Ishikawa (cell line): ENCODE measurements around the gene KIF17.

Experiments used
- CEBPB ChIP-seq: IDR thresholded peaks from 2 replicates; pipeline ENCODE4 v1.6.1; 2012
- CREB1 ChIP-seq: IDR thresholded peaks from 2 replicates; pipeline ENCODE4 v1.6.1; 2012; ENCODE audit warnings: low read depth
- EGR1 ChIP-seq: IDR thresholded peaks from 2 replicates; pipeline ENCODE4 v1.6.1; 2012
- EP300 ChIP-seq: IDR thresholded peaks from 2 replicates; pipeline ENCODE4 v1.6.1; 2012; ENCODE audit warnings: borderline replicate concordance
- FOXM1 ChIP-seq: IDR thresholded peaks from 2 replicates; pipeline ENCODE4 v1.6.1; 2012; ENCODE audit warnings: low read depth, borderline replicate concordance
- NFIC ChIP-seq: IDR thresholded peaks from 2 replicates; pipeline ENCODE4 v1.6.1; 2012
- RAD21 ChIP-seq: IDR thresholded peaks from 2 replicates; pipeline ENCODE4 v1.6.1; 2012; ENCODE audit warnings: low read depth
- REST ChIP-seq: IDR thresholded peaks from 2 replicates; pipeline ENCODE4 v1.6.1; 2012; ENCODE audit warnings: low read depth, mild to moderate bottlenecking
- TAF1 ChIP-seq: IDR thresholded peaks from 2 replicates; pipeline ENCODE4 v1.6.1; 2012; ENCODE audit warnings: low read depth, mild to moderate bottlenecking
- TCF12 ChIP-seq: IDR thresholded peaks from 2 replicates; pipeline ENCODE4 v1.6.1; 2012; ENCODE audit warnings: low read depth
- TEAD4 ChIP-seq: IDR thresholded peaks from 2 replicates; pipeline ENCODE4 v1.6.1; 2012
- USF1 ChIP-seq: IDR thresholded peaks from 2 replicates; pipeline ENCODE4 v1.6.1; 2012
- YY1 ChIP-seq: IDR thresholded peaks from 2 replicates; pipeline ENCODE4 v1.6.1; 2012; ENCODE audit warnings: low read depth
- ZBTB7A ChIP-seq: IDR thresholded peaks from 2 replicates; pipeline ENCODE4 v1.6.1; 2012; ENCODE audit warnings: low read depth
- TF ChIP-seq, protein P1 (sequence below): IDR thresholded peaks from 2 replicates; pipeline ENCODE4 v1.6.1; 2012

The KIF17 gene

GRCh38 chr1:20720631-20721091 is 2.9 kb upstream of the KIF17 start:
- TF ChIP-seq REST, result no peak
- TF ChIP-seq EP300, result no peak
- no peak for TF ChIP-seq ZBTB7A
- TF ChIP-seq FOXM1, result no peak
- TF ChIP-seq TEAD4, result no peak
- TF ChIP-seq, protein P1, sequence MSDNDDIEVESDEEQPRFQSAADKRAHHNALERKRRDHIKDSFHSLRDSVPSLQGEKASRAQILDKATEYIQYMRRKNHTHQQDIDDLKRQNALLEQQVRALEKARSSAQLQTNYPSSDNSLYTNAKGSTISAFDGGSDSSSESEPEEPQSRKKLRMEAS, result no peak
- no peak for TF ChIP-seq USF1
- no peak for TF ChIP-seq RAD21
- TF ChIP-seq TCF12, result no peak
- TF ChIP-seq NFIC, result no peak
- no peak for TF ChIP-seq EGR1
- no peak for TF ChIP-seq TAF1
- TF ChIP-seq CREB1, result no peak

GRCh38 chr1:20719871-20720620 is 2.2 kb upstream of the KIF17 start:
- TF ChIP-seq TEAD4, result no peak
- TF ChIP-seq NFIC, result no peak
- TF ChIP-seq ZBTB7A, result no peak
- TF ChIP-seq, protein P1, result no peak
- no peak for TF ChIP-seq CREB1
- no peak for TF ChIP-seq EP300

DNA sequence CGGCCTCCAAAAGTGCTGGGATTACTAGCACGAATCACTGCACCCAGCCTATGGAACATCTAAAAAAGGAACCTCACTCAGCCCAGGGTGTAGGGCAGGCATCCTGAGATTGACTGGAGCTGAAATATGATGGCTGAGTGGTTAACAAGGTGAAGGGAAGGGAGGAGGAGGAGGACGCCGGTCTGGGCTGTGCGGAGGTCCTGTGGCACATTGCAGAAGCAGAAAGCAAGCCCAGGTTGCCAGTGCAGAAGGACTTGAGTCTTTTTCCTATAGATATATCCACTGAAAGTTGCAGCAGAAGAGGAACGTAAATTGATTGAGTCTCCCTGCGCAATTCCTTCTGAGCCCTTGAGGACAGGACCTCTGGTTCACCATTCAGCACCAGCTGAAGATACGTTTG is 1.5 kb upstream of the KIF17 start:
- no peak for TF ChIP-seq TEAD4
- TF ChIP-seq CEBPB, result no peak
- no peak for TF ChIP-seq RAD21
- no peak for TF ChIP-seq YY1
- no peak for TF ChIP-seq NFIC
- no peak for TF ChIP-seq REST
- no peak for TF ChIP-seq EGR1
- no peak for TF ChIP-seq USF1
- no peak for TF ChIP-seq ZBTB7A
- no peak for TF ChIP-seq TCF12
- TF ChIP-seq, protein P1, result no peak
- TF ChIP-seq TAF1, result no peak
- TF ChIP-seq CREB1, result no peak
- no peak for TF ChIP-seq FOXM1

- TF ChIP-seq USF1, result no peak
- no peak for TF ChIP-seq REST
- no peak for TF ChIP-seq RAD21
- TF ChIP-seq EGR1, result no peak
- no peak for TF ChIP-seq ZBTB7A
- no peak for TF ChIP-seq YY1
- no peak for TF ChIP-seq TAF1
- no peak for TF ChIP-seq FOXM1
- TF ChIP-seq EP300, result no peak
- TF ChIP-seq, protein P1, result no peak
- TF ChIP-seq TEAD4, result no peak
- no peak for TF ChIP-seq CREB1
- TF ChIP-seq CEBPB, result no peak
- TF ChIP-seq TCF12, result no peak
- no peak for TF ChIP-seq NFIC
Measured at GRCh38 chr1:20716232-20716631, 1.6 kb downstream of the KIF17 start.
